Measurements from ENCODE around the gene MADD.

Gene MADD

DNA sequence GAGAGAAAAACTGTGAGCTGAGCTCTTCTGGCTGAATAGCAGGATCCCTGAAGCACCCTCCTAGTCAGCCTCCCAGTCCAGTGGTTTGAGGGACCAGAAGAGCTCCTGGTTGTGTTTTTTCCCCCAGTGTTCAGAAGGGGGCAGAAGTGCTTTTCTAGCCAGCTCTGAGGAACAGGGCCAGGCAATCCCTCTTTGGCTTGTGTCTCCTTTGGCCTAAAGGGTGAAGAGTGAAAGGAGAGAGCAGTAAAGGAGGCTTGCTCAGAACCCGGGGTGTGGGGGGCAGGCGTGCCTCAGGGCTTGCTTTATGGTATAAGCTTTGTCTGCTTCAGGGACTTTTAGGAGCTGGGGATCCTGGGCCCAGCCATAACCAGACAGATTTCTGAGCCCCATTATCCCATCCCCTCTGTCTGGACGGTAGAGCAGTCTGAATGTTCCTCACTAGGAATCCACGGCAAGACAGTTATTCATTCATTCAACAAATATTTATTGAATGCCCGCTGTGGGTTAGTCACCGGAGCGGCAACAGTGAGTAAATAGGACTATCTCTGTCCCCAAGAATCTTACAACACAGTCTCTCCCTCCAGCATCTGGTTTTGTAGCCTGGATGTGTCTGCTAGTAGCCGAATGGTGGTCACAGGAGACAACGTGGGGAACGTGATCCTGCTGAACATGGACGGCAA lies 35.8 kb upstream of the MADD start:
- H3K4me3 ChIP-seq (ENCODE audit: low read depth, low read length) = no peak overlapping the region
- TF ChIP-seq, protein P1, sequence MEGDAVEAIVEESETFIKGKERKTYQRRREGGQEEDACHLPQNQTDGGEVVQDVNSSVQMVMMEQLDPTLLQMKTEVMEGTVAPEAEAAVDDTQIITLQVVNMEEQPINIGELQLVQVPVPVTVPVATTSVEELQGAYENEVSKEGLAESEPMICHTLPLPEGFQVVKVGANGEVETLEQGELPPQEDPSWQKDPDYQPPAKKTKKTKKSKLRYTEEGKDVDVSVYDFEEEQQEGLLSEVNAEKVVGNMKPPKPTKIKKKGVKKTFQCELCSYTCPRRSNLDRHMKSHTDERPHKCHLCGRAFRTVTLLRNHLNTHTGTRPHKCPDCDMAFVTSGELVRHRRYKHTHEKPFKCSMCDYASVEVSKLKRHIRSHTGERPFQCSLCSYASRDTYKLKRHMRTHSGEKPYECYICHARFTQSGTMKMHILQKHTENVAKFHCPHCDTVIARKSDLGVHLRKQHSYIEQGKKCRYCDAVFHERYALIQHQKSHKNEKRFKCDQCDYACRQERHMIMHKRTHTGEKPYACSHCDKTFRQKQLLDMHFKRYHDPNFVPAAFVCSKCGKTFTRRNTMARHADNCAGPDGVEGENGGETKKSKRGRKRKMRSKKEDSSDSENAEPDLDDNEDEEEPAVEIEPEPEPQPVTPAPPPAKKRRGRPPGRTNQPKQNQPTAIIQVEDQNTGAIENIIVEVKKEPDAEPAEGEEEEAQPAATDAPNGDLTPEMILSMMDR (IDR thresholded peaks at IDR 0.05; ENCODE audit: low read depth, low read length, missing control alignments) = peak; percentile 58
- DNase-seq (ENCODE audit: low read depth) = no peak
- in situ Hi-C loops (cut with HindIII; ENCODE audit: low sequenced_read_pairs) = loop anchor here (5.0 kb wide), 2 partner anchors 48 to 52 kb away; no protein-coding TSS in a partner anchor

DNA sequence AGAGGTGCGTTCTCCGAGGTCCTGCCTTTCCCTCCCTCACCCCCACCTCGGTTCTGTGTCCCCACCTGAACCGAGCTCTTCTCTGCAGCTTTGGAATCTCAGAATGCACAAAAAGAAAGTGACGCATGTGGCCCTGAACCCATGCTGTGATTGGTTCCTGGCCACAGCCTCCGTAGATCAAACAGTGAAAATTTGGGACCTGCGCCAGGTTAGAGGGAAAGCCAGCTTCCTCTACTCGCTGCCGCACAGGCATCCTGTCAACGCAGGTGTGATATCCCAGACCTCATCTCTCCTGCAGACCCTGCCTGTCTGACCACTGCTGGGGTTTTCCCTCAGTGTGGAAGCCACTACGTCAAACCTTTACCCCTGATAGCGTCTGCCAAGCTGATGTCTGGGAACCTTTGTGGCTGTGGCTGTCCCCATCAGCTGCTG lies 35.2 kb upstream of the MADD start:
- TF ChIP-seq, protein P1 (IDR thresholded peaks at IDR 0.05; ENCODE audit: low read depth, low read length, missing control alignments) = no peak
- DNase-seq (ENCODE audit: low read depth) = peak; percentile 59
- no peak overlapping the region for H3K4me3 ChIP-seq (ENCODE audit: low read depth, low read length)
- in situ Hi-C loops (cut with HindIII; ENCODE audit: low sequenced_read_pairs) = loop anchor here (5.0 kb wide), 2 partner anchors 48 to 52 kb away; no protein-coding TSS in a partner anchor

DNA sequence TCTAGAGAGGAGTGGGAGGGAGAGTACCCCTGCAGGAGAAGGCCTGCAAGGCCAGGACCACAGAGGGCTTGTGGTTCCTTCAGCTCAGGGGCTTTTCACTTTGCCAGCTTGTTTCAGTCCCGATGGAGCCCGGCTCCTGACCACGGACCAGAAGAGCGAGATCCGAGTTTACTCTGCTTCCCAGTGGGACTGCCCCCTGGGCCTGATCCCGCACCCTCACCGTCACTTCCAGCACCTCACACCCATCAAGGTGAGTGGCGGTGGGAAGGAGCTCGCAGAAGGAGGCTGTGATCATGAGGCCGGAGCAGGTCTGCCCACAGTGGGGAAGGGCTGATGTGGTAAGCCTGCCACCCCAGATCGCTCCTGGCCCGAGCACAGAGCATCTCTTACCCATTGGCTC lies 34.8 kb upstream of the MADD start:
- no peak overlapping the region for H3K4me3 ChIP-seq (ENCODE audit: low read depth, low read length)
- DNase-seq (ENCODE audit: low read depth) = no peak
- in situ Hi-C loops (cut with HindIII; ENCODE audit: low sequenced_read_pairs) = no loop called here
- TF ChIP-seq, protein P1 (IDR thresholded peaks at IDR 0.05; ENCODE audit: low read depth, low read length, missing control alignments) = no peak

DNA sequence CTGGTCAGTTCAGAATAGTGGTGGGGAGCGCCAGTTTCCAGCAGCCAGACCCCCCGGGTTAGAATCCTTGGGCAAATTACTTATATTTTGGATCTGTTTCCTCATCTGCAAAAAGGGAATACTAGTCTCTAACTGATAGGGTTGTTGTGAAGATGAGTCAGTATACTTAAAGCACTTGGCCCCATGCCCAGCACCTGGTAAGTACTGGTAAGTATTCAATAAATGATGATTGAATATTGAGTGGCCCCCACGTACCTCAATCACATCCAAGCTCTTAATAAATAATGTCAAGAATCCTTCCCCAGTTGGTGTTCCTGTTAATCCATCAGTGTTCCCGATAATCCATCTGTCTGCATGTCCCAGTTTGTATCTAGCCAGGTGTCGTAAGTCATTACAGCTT lies 33.5 kb upstream of the MADD start:
- in situ Hi-C loops (cut with HindIII; ENCODE audit: low sequenced_read_pairs) = no loop called here
- no peak overlapping the region for H3K4me3 ChIP-seq (ENCODE audit: low read depth, low read length)
- TF ChIP-seq, protein P1 (IDR thresholded peaks at IDR 0.05; ENCODE audit: low read depth, low read length, missing control alignments) = no peak
- DNase-seq (ENCODE audit: low read depth) = no peak

- TF ChIP-seq, protein P1 (IDR thresholded peaks at IDR 0.05; ENCODE audit: low read depth, low read length, missing control alignments) = no peak
- in situ Hi-C loops (cut with HindIII; ENCODE audit: low sequenced_read_pairs) = no loop called here
- DNase-seq (ENCODE audit: low read depth) = no peak
- no peak overlapping the region for H3K4me3 ChIP-seq (ENCODE audit: low read depth, low read length)
Measured at GRCh38 chr11:47239852-47240251, 30.1 kb upstream of the MADD start.

DNA sequence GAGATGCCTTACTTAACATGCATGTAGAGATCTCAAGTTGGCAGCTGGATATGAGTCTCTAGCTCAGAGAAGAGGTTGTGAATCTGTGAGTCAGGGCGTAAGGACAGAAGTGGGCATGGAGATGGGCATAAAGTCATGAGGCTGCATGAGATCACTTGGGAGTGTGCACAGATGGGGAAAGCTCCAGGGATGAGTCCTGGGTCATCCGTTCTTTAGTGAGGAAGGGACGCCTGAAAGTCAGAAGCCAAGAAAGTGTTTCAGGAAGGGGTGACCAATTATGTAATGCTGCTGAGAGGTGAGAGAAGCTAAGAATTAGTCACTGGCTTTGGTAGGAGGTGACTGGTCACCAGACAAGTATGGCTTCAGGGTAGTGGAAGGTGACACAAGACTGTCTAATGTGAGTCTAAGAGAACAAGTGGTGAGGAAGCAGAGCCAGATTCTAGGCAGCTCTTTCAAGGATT lies 28.1 kb upstream of the MADD start:
- no peak for DNase-seq (ENCODE audit: low read depth)
- in situ Hi-C loops (cut with HindIII; ENCODE audit: low sequenced_read_pairs) = no loop called here
- TF ChIP-seq, protein P1 (IDR thresholded peaks at IDR 0.05; ENCODE audit: low read depth, low read length, missing control alignments) = no peak
- no peak overlapping the region for H3K4me3 ChIP-seq (ENCODE audit: low read depth, low read length)
